SK-MEL-5 (cell line): Measurements from ENCODE around the gene MAP3K15. TPM values are rescaled to one million over a fixed set of nuclear protein-coding genes. Genes with fewer than 3 reads are reported as not detected.

Source experiments
- DNase-seq: peaks from one replicate; pipeline ENCODE4 v3.0.0-alpha.2; 2016; ENCODE audit warnings: low read depth, low spot score
- in situ Hi-C: cut with HindIII; loops from 2 replicates; pipeline ENCODE4 v1.10.0; 2016; ENCODE audit warnings: low sequenced_read_pairs, high pct_unique_total_duplicates, low pct_unique_long_range_greater_than_20kb
- small RNA-seq, 2 experiments: library from RNA; depleted of rRNA; stranded (forward); fragments of <200 nt; gene quantifications; one replicate each; pipeline ENCODE3, GENCODE V24; 2014
- total RNA-seq: library from RNA; depleted of rRNA; stranded (reverse); fragments of >200 nt; shearing (Covaris generic); gene quantifications from 2 replicates; pipeline ENCODE4 v1.2.3, GENCODE V29; 2014; rRNA removed

The MAP3K15 gene
- total RNA-seq, 1 experiment from 2014 or later: 0.66 TPM

GRCh38 chrX:19334945-19335626 lies 180.2 kb downstream of the MAP3K15 start:
- in situ Hi-C loops: no loop called here
- DNase-seq: peak; percentile 53

GRCh38 chrX:19332983-19333382 lies 182.3 kb downstream of the MAP3K15 start:
- DNase-seq: no peak

GRCh38 chrX:19331831-19332230 lies 183.5 kb downstream of the MAP3K15 start:
- in situ Hi-C loops: no loop called here
- DNase-seq: no peak

More at GRCh38 chrX:19332983-19333382, 182.3 kb downstream of the MAP3K15 start:
- in situ Hi-C loops: no loop called here

- in situ Hi-C loops: no loop called here
- no peak for DNase-seq
Observed at GRCh38 chrX:19326567-19326966, 188.7 kb downstream of the MAP3K15 start.

Small RNA genes lying within 50 kb of the gene (small RNA-seq; reads per million reads assigned to genes)
- gene RF00019: 0 reads per million in 2 experiments

Other genes with a start within 250 kb of the MAP3K15 start
- 220 and 264 TPM in 2 replicates for gene PDHA1, start 171.6 kb downstream of the MAP3K15 start, total RNA-seq